HK-2 (cell line): ENCODE results near the gene YTHDF1.
"Not testable (repeated sequence)": the region's sequence is repeated elsewhere in the genome, so short reads cannot be mapped to it uniquely, and the experiment has no call there.

Experiments used
- DNase-seq: peaks from one replicate; pipeline ENCODE4 v3.0.0-alpha.2; 2018; ENCODE audit not compliant: unreplicated experiment

YTHDF1 gene

GRCh38 chr20:63158845-63159244 lies 57.1 kb downstream of the YTHDF1 start:
- DNase-seq = no peak

GRCh38 chr20:63158352-63158751 lies 57.6 kb downstream of the YTHDF1 start:
- DNase-seq = no peak

GRCh38 chr20:63157431-63157830 lies 58.5 kb downstream of the YTHDF1 start:
- not testable (repeated sequence) for DNase-seq

- DNase-seq = no peak
Measured at GRCh38 chr20:63156221-63156671, 59.7 kb downstream of the YTHDF1 start.

GRCh38 chr20:63155266-63156165 lies 60.4 kb downstream of the YTHDF1 start:
- DNase-seq = no peak

GRCh38 chr20:63154395-63154794 lies 61.5 kb downstream of the YTHDF1 start:
- no peak for DNase-seq

GRCh38 chr20:63153254-63154221 lies 62.4 kb downstream of the YTHDF1 start:
- no peak for DNase-seq

- DNase-seq = no peak
Measured at GRCh38 chr20:63152322-63153253, 63.3 kb downstream of the YTHDF1 start.

GRCh38 chr20:63151554-63152321 lies 64.2 kb downstream of the YTHDF1 start:
- DNase-seq = no peak

- no peak for DNase-seq
Measured at GRCh38 chr20:63150911-63151531, 64.9 kb downstream of the YTHDF1 start.

GRCh38 chr20:63150391-63150898 lies 65.5 kb downstream of the YTHDF1 start:
- no peak for DNase-seq

- DNase-seq = no peak
Measured at GRCh38 chr20:63149531-63150192, 66.3 kb downstream of the YTHDF1 start.

- DNase-seq = no peak
Measured at GRCh38 chr20:63148696-63149095, 67.2 kb downstream of the YTHDF1 start.

- DNase-seq = no peak
Measured at GRCh38 chr20:63147532-63147931, 68.4 kb downstream of the YTHDF1 start.
